ENCODE measurements around the gene SPC25. TPM values are rescaled to one million over a fixed set of nuclear protein-coding genes. Genes with fewer than 3 reads are reported as not detected.

Gene SPC25
- total and polyA plus RNA-seq, 9 of the 15 experiments (the other 6 are each of a cell fraction or from before 2014, with no cell fraction given): 44.8 to 100 (median 75.0) TPM

DNA sequence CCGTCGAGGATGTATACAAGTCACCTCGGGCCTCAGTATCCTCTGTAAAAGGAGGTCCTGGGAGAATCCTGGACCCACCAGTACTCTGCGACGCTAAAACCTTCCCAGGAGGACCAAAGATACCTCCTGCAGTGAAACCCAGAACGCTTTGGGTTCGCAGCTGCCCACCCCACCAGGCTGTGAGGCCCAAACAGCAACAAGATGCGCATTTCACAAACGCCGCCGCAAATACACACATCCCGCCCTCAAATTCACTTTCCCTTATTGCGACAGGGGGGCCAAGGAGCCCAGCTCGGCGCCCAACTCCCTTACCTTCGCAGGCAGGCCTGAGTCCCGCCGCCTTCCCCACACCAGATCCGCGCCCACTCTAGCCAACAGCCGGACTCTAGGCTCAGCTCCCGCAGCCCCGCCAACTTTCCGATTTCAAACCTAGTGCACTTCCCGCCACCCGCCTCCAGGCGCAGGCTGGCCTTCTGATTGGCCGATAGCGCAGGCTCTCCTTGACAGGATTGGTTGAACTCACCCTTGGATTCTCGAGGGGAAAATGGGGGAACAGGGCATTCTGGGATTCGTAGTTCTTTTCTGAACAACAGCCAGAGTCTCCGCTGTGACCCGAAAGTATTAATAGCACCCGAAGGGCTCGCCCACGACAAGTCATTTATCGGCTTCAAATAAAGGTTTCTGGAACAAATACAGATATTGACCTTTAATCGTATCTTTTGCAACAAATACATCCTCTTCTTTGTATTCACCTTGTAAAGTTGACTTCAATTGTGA lies at the start of gene SPC25 (continued):
- peak; percentile 76 for TF ChIP-seq POU5F1 (IDR thresholded peaks at IDR 0.05; ENCODE audit: borderline replicate concordance, low read depth, low read length, partially characterized antibody)
- TF ChIP-seq ATF2 (CRISPR knock-in tag; IDR thresholded peaks at IDR 0.05): no peak
- 0 out of 2 replicates have a peak, but pooled peaks have one; percentile 57 for TF ChIP-seq GTF2F1 (IDR thresholded peaks at IDR 0.05; ENCODE audit: low read depth, low read length)
- no peak for TF ChIP-seq ZNF436 (CRISPR knock-in tag; IDR thresholded peaks at IDR 0.05)
- peak; percentile 97 for TF ChIP-seq RBFOX2 (IDR thresholded peaks at IDR 0.05; ENCODE audit: low read depth, low read length)
- TF ChIP-seq FOSL1 (tag; conservative IDR thresholded peaks at IDR 0.05): no peak
- TF ChIP-seq RB1 (IDR thresholded peaks at IDR 0.05; ENCODE audit: low read depth): peak; percentile 83
- no peak for TF ChIP-seq HDAC6 (IDR thresholded peaks at IDR 0.05; ENCODE audit: low read depth, low read length)
- TF ChIP-seq FOS (IDR thresholded peaks at IDR 0.05; ENCODE audit: extremely low read depth, insufficient read length): peak; percentile 98
- TF ChIP-seq, protein P1, sequence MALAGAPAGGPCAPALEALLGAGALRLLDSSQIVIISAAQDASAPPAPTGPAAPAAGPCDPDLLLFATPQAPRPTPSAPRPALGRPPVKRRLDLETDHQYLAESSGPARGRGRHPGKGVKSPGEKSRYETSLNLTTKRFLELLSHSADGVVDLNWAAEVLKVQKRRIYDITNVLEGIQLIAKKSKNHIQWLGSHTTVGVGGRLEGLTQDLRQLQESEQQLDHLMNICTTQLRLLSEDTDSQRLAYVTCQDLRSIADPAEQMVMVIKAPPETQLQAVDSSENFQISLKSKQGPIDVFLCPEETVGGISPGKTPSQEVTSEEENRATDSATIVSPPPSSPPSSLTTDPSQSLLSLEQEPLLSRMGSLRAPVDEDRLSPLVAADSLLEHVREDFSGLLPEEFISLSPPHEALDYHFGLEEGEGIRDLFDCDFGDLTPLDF (CRISPR knock-in tag; IDR thresholded peaks at IDR 0.05): peak; percentile 100
- TF ChIP-seq, protein P2, sequence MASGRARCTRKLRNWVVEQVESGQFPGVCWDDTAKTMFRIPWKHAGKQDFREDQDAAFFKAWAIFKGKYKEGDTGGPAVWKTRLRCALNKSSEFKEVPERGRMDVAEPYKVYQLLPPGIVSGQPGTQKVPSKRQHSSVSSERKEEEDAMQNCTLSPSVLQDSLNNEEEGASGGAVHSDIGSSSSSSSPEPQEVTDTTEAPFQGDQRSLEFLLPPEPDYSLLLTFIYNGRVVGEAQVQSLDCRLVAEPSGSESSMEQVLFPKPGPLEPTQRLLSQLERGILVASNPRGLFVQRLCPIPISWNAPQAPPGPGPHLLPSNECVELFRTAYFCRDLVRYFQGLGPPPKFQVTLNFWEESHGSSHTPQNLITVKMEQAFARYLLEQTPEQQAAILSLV (tag; IDR thresholded peaks at IDR 0.05): no peak
- no peak for TF ChIP-seq ZNF184 (CRISPR knock-in tag; IDR thresholded peaks at IDR 0.05)
- no peak for TF ChIP-seq MCM5 (IDR thresholded peaks at IDR 0.05; ENCODE audit: low read depth)
- no peak for TF ChIP-seq ZNF507 (tag; conservative IDR thresholded peaks at IDR 0.05)
- TF ChIP-seq HNRNPLL (IDR thresholded peaks at IDR 0.05; ENCODE audit: low read depth, low read length, poor library complexity, severe bottlenecking): peak; percentile 76
- no peak; the same call in 1 of the 2 replicates for TF ChIP-seq PREB (CRISPR knock-in tag; IDR thresholded peaks at IDR 0.05)
- TF ChIP-seq SIN3A (IDR thresholded peaks at IDR 0.05; ENCODE audit: borderline replicate concordance in 2 of 2, control insufficient read depth in 1 of 2, low read depth in 2 of 2, low read length in 2 of 2): peak; percentile 91 to 92
- no peak for TF ChIP-seq FOXP1 (CRISPR knock-in tag; IDR thresholded peaks at IDR 0.05)
- TF ChIP-seq BCOR (IDR thresholded peaks at IDR 0.05): peak; percentile 57; the same call in 1 of the 2 replicates
- TF ChIP-seq PPARD (CRISPR knock-in tag; IDR thresholded peaks at IDR 0.05): no peak
- TF ChIP-seq PML (IDR thresholded peaks at IDR 0.05; ENCODE audit: low read length): peak; percentile 68; the same call in 1 of the 2 replicates
- TF ChIP-seq DIDO1 (tag; IDR thresholded peaks at IDR 0.05; ENCODE audit: low read depth): peak; percentile 60; the same call in 1 of the 2 replicates
- TF ChIP-seq LEF1 (IDR thresholded peaks at IDR 0.05): peak; percentile 57

Data from K562 (cell line).